GM21528 (cell line): ENCODE data around the gene DOK4.

Source experiments
- ATAC-seq: cut with Tn5 transposase; IDR thresholded peaks from one replicate; pipeline ENCODE4 v1.9.1; 2021; ENCODE audit warnings: mild to moderate bottlenecking, moderate library complexity; ENCODE audit not compliant: unreplicated experiment, low FRiP score

DOK4 gene

GRCh38 chr16:57485916-57486857 lies at the start of gene DOK4:
Gene DOK4, minus strand, starts transcription at chr16:57486493. Its CDS starts 6,986 bp downstream, at chr16:57479507.
- ATAC-seq, result peak; percentile 85

GRCh38 chr16:57535680-57536305 lies 49.5 kb upstream of the DOK4 start:
- peak; percentile 49 for ATAC-seq

GRCh38 chr16:57534881-57535658 lies 48.8 kb upstream of the DOK4 start:
- ATAC-seq, result no peak

- ATAC-seq, result no peak
These were observed 48.1 kb upstream of the DOK4 start for GRCh38 chr16:57534337-57534880.

GRCh38 chr16:57533431-57534336 lies 47.4 kb upstream of the DOK4 start:
- no peak for ATAC-seq

- no peak for ATAC-seq
These were observed 46.0 kb upstream of the DOK4 start for GRCh38 chr16:57532266-57532625.

- no peak for ATAC-seq
These were observed 45.5 kb upstream of the DOK4 start for GRCh38 chr16:57531635-57532265.

GRCh38 chr16:57531253-57531575 lies 44.9 kb upstream of the DOK4 start:
- no peak for ATAC-seq

GRCh38 chr16:57530522-57531252 lies 44.4 kb upstream of the DOK4 start:
- no peak for ATAC-seq

GRCh38 chr16:57530104-57530521 lies 43.8 kb upstream of the DOK4 start:
- ATAC-seq, result peak; percentile 59

- ATAC-seq, result no peak
These were observed 43.3 kb upstream of the DOK4 start for GRCh38 chr16:57529391-57530103.

- ATAC-seq, result no peak
These were observed 42.5 kb upstream of the DOK4 start for GRCh38 chr16:57528499-57529390.

- no peak for ATAC-seq
These were observed 41.5 kb upstream of the DOK4 start for GRCh38 chr16:57527610-57528360.

- no peak for ATAC-seq
These were observed 40.7 kb upstream of the DOK4 start for GRCh38 chr16:57527027-57527426.

- ATAC-seq, result no peak
These were observed 40.2 kb upstream of the DOK4 start for GRCh38 chr16:57526498-57526897.

- no peak for ATAC-seq
These were observed 39.5 kb upstream of the DOK4 start for GRCh38 chr16:57525761-57526160.
